SK-N-SH (cell line): ENCODE measurements around the gene ELMO1. TPM values are rescaled to one million over a fixed set of nuclear protein-coding genes. Genes with fewer than 3 reads are reported as not detected.

ENCODE experiments used
- CTCF ChIA-PET: fragments of 300-600, 350-600 bp; formaldehyde crosslinking; extraction: SDS; loops from one replicate; lab custom pipeline; 2021; lab: Yijun Ruan, JAX
- POLR2A ChIA-PET: fragments of 350-600 bp; sonication (Branson Sonifier 250); formaldehyde crosslinking; extraction: SDS; loops from one replicate; lab custom pipeline; 2020; ENCODE audit warnings: antibody characterized with exemption, inconsistent platforms; lab: Yijun Ruan, JAX
- DNase-seq: peaks from one replicate; pipeline ENCODE4 v3.0.0; 2012
- H2AFZ ChIP-seq: fragments of 200-600 bp; sonication (generic); 2 replicates; pipeline ENCODE4 v1.8.1; 2016; ENCODE audit warnings: antibody characterized with exemption, mild to moderate bottlenecking, low read depth
- H3F3A ChIP-seq: fragments of 200-600 bp; sonication (generic); replicated peaks from 2 replicates; pipeline ENCODE3; 2016; ENCODE audit warnings: antibody characterized with exemption, mild to moderate bottlenecking; ENCODE audit not compliant: insufficient read depth
- H3K27ac ChIP-seq, 2 experiments: fragments of 200-500 bp in 1 of 2; fragments of 200-600 bp in 1 of 2; sonication (Bioruptor generic) in 1 of 2; sonication (generic), shearing (Covaris generic) in 1 of 2; 2 replicates each; pipeline versions ENCODE4 v1.5.1 to v1.6.1; 2014 to 2016; ENCODE audit warnings: low read depth in 2 of 2, inconsistent platforms in 1 of 2, low read length in 1 of 2, mild to moderate bottlenecking in 1 of 2, mixed read lengths in 1 of 2
- H3K27me3 ChIP-seq: fragments of 200-600 bp; sonication (generic), shearing (Covaris generic); 2 replicates; pipeline ENCODE4 v1.6.1; 2016; ENCODE audit warnings: mixed run types; ENCODE audit not compliant: insufficient read depth
- H3K36me3 ChIP-seq, 2 experiments: fragments of 200-500 bp in 1 of 2; fragments of 200-600 bp in 1 of 2; sonication (Bioruptor generic) in 1 of 2; sonication (generic) in 1 of 2; replicated peaks in 1 of 2; 2 replicates each; pipeline versions ENCODE3 to v1.5.1; 2014 to 2016; ENCODE audit warnings: low read length in 1 of 2, mild to moderate bottlenecking in 1 of 2; ENCODE audit not compliant: insufficient read depth in 2 of 2, control insufficient read depth in 1 of 2
- H3K4me1 ChIP-seq, 2 experiments: fragments of 200-500 bp in 1 of 2; fragments of 200-600 bp in 1 of 2; sonication (Bioruptor generic) in 1 of 2; sonication (generic), shearing (Covaris generic) in 1 of 2; 2 replicates each; pipeline versions ENCODE4 v1.5.1 to v1.6.1; 2014 to 2016; ENCODE audit warnings: low read depth in 1 of 2, low read length in 1 of 2, mixed run types in 1 of 2; ENCODE audit not compliant: insufficient read depth in 2 of 2, control insufficient read depth in 1 of 2
- H3K4me2 ChIP-seq: fragments of 200-600 bp; sonication (generic), shearing (Covaris generic); 2 replicates; pipeline ENCODE4 v1.6.1; 2017; ENCODE audit warnings: mixed run types
- H3K4me3 ChIP-seq, 2 experiments: fragments of 200-500 bp in 1 of 2; fragments of 200-600 bp in 1 of 2; sonication (Bioruptor generic) in 1 of 2; sonication (generic), shearing (Covaris generic) in 1 of 2; 2 replicates each; pipeline versions ENCODE4 v1.5.1 to v1.8.1; 2014 to 2016; ENCODE audit warnings: low read depth in 2 of 2, inconsistent platforms in 1 of 2, low read length in 1 of 2, mild to moderate bottlenecking in 1 of 2, mixed read lengths in 1 of 2, moderate library complexity in 1 of 2
- H3K79me2 ChIP-seq: fragments of 200-600 bp; sonication (generic); 2 replicates; pipeline ENCODE4 v1.8.1; 2017; ENCODE audit warnings: mild to moderate bottlenecking; ENCODE audit not compliant: insufficient read depth
- H3K9ac ChIP-seq: fragments of 200-600 bp; sonication (generic); 2 replicates; pipeline ENCODE4 v1.6.1; 2017; ENCODE audit warnings: mixed run types
- H3K9me2 ChIP-seq: fragments of 200-600 bp; sonication (generic); 2 replicates; pipeline ENCODE4 v1.6.1; 2017; ENCODE audit warnings: mixed run types
- H3K9me3 ChIP-seq: fragments of 200-600 bp; sonication (generic); 2 replicates; pipeline ENCODE4 v1.6.1; 2017; ENCODE audit warnings: mixed run types, mild to moderate bottlenecking, moderate library complexity
- H4K20me1 ChIP-seq: fragments of 200-600 bp; sonication (generic); 2 replicates; pipeline ENCODE4 v1.6.1; 2017; ENCODE audit warnings: mild to moderate bottlenecking, mixed run types; ENCODE audit not compliant: insufficient read depth
- CHD2 ChIP-seq: fragments of 150-350 bp; IDR thresholded peaks from 2 replicates; pipeline ENCODE4 v1.6.1; 2018; ENCODE audit warnings: low read length; ENCODE audit not compliant: partially characterized antibody
- EZH2phosphoT487 ChIP-seq: fragments of 200-600 bp; sonication (generic); IDR thresholded peaks from 2 replicates; pipeline ENCODE4 v1.6.1; 2017; ENCODE audit warnings: low read depth, mixed run types, mild to moderate bottlenecking, antibody characterized with exemption, moderate library complexity, borderline replicate concordance
- FOSL2 ChIP-seq: IDR thresholded peaks from 2 replicates; pipeline ENCODE4 v1.4.0; 2012; ENCODE audit warnings: low read depth, mild to moderate bottlenecking, moderate library complexity, borderline replicate concordance
- NFIC ChIP-seq: IDR thresholded peaks from 2 replicates; pipeline ENCODE4 v1.4.0; 2012; ENCODE audit warnings: borderline replicate concordance
- NRF1 ChIP-seq: IDR thresholded peaks from 2 replicates; pipeline ENCODE4 v1.6.1; 2012; ENCODE audit warnings: low read depth, mild to moderate bottlenecking, low read length
- PBX3 ChIP-seq: IDR thresholded peaks from 2 replicates; pipeline ENCODE4; 2012
- RFX5 ChIP-seq: IDR thresholded peaks from 2 replicates; pipeline ENCODE4 v1.6.1; 2012; ENCODE audit warnings: mild to moderate bottlenecking, improper control_type of control experiment, low read length
- SIN3A ChIP-seq: IDR thresholded peaks from 2 replicates; pipeline ENCODE4 v1.6.1; 2012; ENCODE audit warnings: low read depth, mild to moderate bottlenecking, low read length, moderate library complexity, borderline replicate concordance
- TCF12 ChIP-seq: IDR thresholded peaks from 2 replicates; pipeline ENCODE4 v1.4.0; 2012
- USF1 ChIP-seq: IDR thresholded peaks from 2 replicates; pipeline ENCODE4 v1.4.0; 2012; ENCODE audit warnings: low read depth, borderline replicate concordance
- USF2 ChIP-seq: fragments of 150-350 bp; IDR thresholded peaks from 2 replicates; pipeline ENCODE4 v1.6.1; 2017; ENCODE audit warnings: antibody characterized with exemption, low read length, low read depth, borderline replicate concordance
- ZBTB33 ChIP-seq: IDR thresholded peaks from 2 replicates; pipeline ENCODE4 v1.4.0; 2012; ENCODE audit warnings: low read depth, borderline replicate concordance
- WGBS: methylation state at CpG from one replicate; pipeline ENCODE4 v1.1.6; 2017; ENCODE audit warnings: low lambda C conversion rate; 5-methylcytosine and 5-hydroxymethylcytosine counted together
- polyA plus RNA-seq, 3 experiments: library from polyadenylated mRNA; depleted of rRNA; stranded (reverse); fragments of >200 nt; gene quantifications; 2 replicates each; pipeline ENCODE4 v1.2.3, GENCODE V29; 2012

The ELMO1 gene
- polyA plus RNA-seq, 1 of the 3 experiments (the other 2 are of a cell fraction): 0.64 TPM

GRCh38 chr7:37076668-37077067 lies 372.0 kb downstream of the ELMO1 start:
- no peak overlapping the region for H3K9ac ChIP-seq
- TF ChIP-seq SIN3A (no peak), USF2 (no peak), ZBTB33 (no peak)
- no peaks in the 10 kb centered on the region for H3K9me3 ChIP-seq

GRCh38 chr7:37074370-37074769 lies 374.3 kb downstream of the ELMO1 start:
- DNase-seq: no peak
- CTCF ChIA-PET: interaction anchor here (0.9 kb wide), 1 partner anchor 31 kb away, joined by 4 read pairs; no protein-coding TSS in a partner anchor
- no peak overlapping the region for H3K27ac ChIP-seq
- POLR2A ChIA-PET: no interaction called here
- H2AFZ ChIP-seq: no peak overlapping the region
- TF ChIP-seq PBX3 (no peak), CHD2 (no peak), NFIC (no peak), EZH2phosphoT487 (no peak), NRF1 (no peak), FOSL2 (no peak), USF1 (no peak), TCF12 (no peak), USF2 (no peak), RFX5 (no peak)
- H3K27me3 ChIP-seq: no peaks in the 10 kb centered on the region
- H3K36me3 ChIP-seq: no peaks in the 10 kb centered on the region
- H3F3A ChIP-seq: no peaks in the 10 kb centered on the region
- no peaks in the 10 kb centered on the region for H4K20me1 ChIP-seq
- no peak overlapping the region for H3K4me2 ChIP-seq
- H3K79me2 ChIP-seq: no peaks in the 10 kb centered on the region
- H3K9me3 ChIP-seq: no peaks in the 10 kb centered on the region
- WGBS: 46% methylated on average over 4 of the region's 4 CpGs
- H3K9me2 ChIP-seq: no peaks in the 10 kb centered on the region
- H3K4me3 ChIP-seq: no peak overlapping the region
- H3K9ac ChIP-seq: no peak overlapping the region
- no peaks in the 10 kb centered on the region for H3K4me1 ChIP-seq

More at GRCh38 chr7:37076668-37077067, 372.0 kb downstream of the ELMO1 start:
- ChIA-PET POLR2A (no interaction called here), CTCF (no interaction called here)
- no peaks in the 10 kb centered on the region for H3K4me1 ChIP-seq
- no peaks in the 10 kb centered on the region for H3F3A ChIP-seq
- no peak for DNase-seq
- no peak overlapping the region for H3K4me3 ChIP-seq
- H3K27me3 ChIP-seq: no peaks in the 10 kb centered on the region
- H3K9me2 ChIP-seq: no peaks in the 10 kb centered on the region
- no peak overlapping the region for H3K27ac ChIP-seq
- no peak overlapping the region for H3K4me2 ChIP-seq
- H2AFZ ChIP-seq: no peak overlapping the region
- no peaks in the 10 kb centered on the region for H3K79me2 ChIP-seq
- WGBS: 84% methylated on average over 5 of the region's 5 CpGs
- H4K20me1 ChIP-seq: no peaks in the 10 kb centered on the region
- H3K36me3 ChIP-seq: no peaks in the 10 kb centered on the region
